ENCODE measurements around the gene SNTB2. TPM values are rescaled to one million over a fixed set of nuclear protein-coding genes. Genes with fewer than 3 reads are reported as not detected.

Gene SNTB2
- total and polyA plus RNA-seq, 2 of the 8 experiments (the other 6 are each of a cell fraction or from before 2014, with no cell fraction given): 6.0 to 16.1 TPM

GRCh38 chr16:69310653-69311532 is 123.9 kb downstream of the SNTB2 start, which contains the start of gene VPS4A (continued):
- TF ChIP-seq CHD7 (IDR thresholded peaks at IDR 0.05; ENCODE audit: insufficient replicate concordance, low read length): no peak
- TF ChIP-seq TCF12 (IDR thresholded peaks at IDR 0.05; ENCODE audit: low read depth, low read length): no peak
- TF ChIP-seq MAFK (IDR thresholded peaks at IDR 0.05; ENCODE audit: low read depth, low read length): no peak
- TF ChIP-seq CHD1 (IDR thresholded peaks at IDR 0.05; ENCODE audit: low read depth, low read length): no peak
- TF ChIP-seq SUZ12 (IDR thresholded peaks at IDR 0.05; ENCODE audit: low read length): no peak
- no peak for TF ChIP-seq CEBPB (IDR thresholded peaks at IDR 0.05; ENCODE audit: low read depth, low read length)
- TF ChIP-seq YY1 (IDR thresholded peaks at IDR 0.05; ENCODE audit: low read depth, low read length): 0 out of 2 replicates have a peak, but pooled peaks have one; percentile 3
- TF ChIP-seq POLR2A (IDR thresholded peaks at IDR 0.05; ENCODE audit: control extremely low read depth in 1 of 2, low read depth in 2 of 2, low read length in 2 of 2): peak in 1 of 2 experiments; percentile 64; a peak in 1 of 3 replicates
- TF ChIP-seq POU5F1 (IDR thresholded peaks at IDR 0.05; ENCODE audit: low read depth, low read length): no peak
- no peak for TF ChIP-seq TAF7 (optimal IDR thresholded peaks at IDR 0.05; ENCODE audit: borderline replicate concordance, low read depth, low read length)
- TF ChIP-seq JUND (IDR thresholded peaks at IDR 0.05; ENCODE audit: low read length): 0 out of 2 replicates have a peak, but pooled peaks have one; percentile 9
